ENCODE measurements around the gene NLGN2.
"Not testable (repeated sequence)": the region's sequence is repeated elsewhere in the genome, so short reads cannot be mapped to it uniquely, and the experiment has no call there.

Gene NLGN2

DNA sequence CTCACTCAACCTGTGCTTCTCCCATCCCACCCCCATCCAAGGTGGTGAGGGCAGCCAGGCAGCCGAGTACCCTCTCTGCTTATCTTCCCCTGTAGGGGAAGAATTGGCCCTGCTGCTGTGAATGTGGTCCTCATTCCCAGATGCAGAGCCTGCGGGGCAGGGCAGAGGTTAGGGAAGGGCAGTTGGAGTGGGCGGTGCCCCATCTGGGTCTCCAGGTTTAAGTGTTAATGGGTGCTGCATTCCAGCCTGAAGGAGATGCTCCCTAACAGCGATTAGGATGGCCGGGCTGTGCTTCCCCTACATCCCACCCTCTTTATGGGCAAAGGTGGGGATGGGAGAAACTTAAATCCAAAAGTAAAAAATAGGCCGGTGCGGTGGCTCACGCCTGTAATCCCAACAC is 40.6 kb upstream of the NLGN2 start:
- Histone ChIP-seq H3K9me2 (ENCODE audit: low read depth, low read length) (no peaks in the 10 kb centered on the region), H3K9me3 (ENCODE audit: low read length) (no peaks in the 10 kb centered on the region), H2AFZ (ENCODE audit: low read length) (no peak overlapping the region), H3K4me3 (ENCODE audit: low read depth, low read length, poor library complexity, severe bottlenecking) (no peak overlapping the region), H3K36me3 (ENCODE audit: insufficient read depth, low read length) (no peaks in the 10 kb centered on the region), H3F3A (ENCODE audit: insufficient read depth, low read length) (no peaks in the 10 kb centered on the region), H4K20me1 (ENCODE audit: insufficient read depth, low read length) (no peaks in the 10 kb centered on the region), H3K4me2 (ENCODE audit: low read length) (no peak overlapping the region), H3K9ac (ENCODE audit: low read length) (no peak overlapping the region), H3K27me3 (ENCODE audit: insufficient read depth, low read length) (0 out of 2 replicates have a peak, but pooled peaks cover 5% of the 10 kb centered on the region), H3K27ac (ENCODE audit: low read depth, low read length, poor library complexity, severe bottlenecking) (no peak overlapping the region), H3K79me2 (ENCODE audit: insufficient read depth, low read length) (no peaks in the 10 kb centered on the region), H3K4me1 (ENCODE audit: insufficient read depth, low read length, severe bottlenecking) (no peaks in the 10 kb centered on the region)
- no peak for TF ChIP-seq CTCF (IDR thresholded peaks at IDR 0.05; ENCODE audit: low read length)
- no peak for TF ChIP-seq EZH2 (IDR thresholded peaks at IDR 0.05; ENCODE audit: borderline replicate concordance, low read length)

DNA sequence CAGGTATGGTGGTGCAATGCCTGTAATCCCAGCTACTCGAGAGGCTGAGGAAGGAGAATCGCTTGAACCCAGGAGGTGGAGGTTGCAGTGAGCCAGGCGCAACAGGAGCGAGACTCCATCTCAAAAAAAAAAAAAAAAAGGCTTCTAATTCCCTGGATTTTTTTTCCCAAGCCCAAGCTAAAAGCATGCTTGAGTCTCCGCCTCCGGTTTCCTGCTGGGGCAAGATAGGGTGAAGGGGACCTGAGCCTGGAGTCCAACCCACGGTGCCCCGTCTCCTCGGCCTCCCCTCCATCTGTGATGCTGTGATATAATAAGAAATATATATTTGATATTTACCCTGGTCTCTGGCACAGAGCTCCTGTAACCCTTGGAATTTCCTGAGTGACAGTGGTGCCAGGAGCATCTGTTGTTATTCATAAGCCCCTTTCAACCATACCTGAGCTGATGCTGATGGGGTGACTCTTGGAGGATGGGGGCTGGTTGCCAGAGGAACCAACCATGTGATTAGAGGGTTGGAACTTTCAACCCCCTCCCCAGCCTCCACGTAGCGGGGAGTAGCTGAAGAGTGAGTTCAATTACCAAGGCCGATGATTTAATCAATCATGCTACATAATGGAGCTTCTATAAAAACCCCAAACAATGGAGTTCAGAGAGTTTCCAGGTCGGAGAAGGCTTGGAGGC is 39.6 kb upstream of the NLGN2 start:
- Histone ChIP-seq H3K4me3 (ENCODE audit: low read depth, low read length, poor library complexity, severe bottlenecking) (no peak overlapping the region), H3K27ac (ENCODE audit: low read depth, low read length, poor library complexity, severe bottlenecking) (no peak overlapping the region), H3K4me2 (ENCODE audit: low read length) (no peak overlapping the region), H4K20me1 (ENCODE audit: insufficient read depth, low read length) (no peaks in the 10 kb centered on the region), H3K9me3 (ENCODE audit: low read length) (no peaks in the 10 kb centered on the region), H3F3A (ENCODE audit: insufficient read depth, low read length) (no peaks in the 10 kb centered on the region), H3K36me3 (ENCODE audit: insufficient read depth, low read length) (no peaks in the 10 kb centered on the region), H3K79me2 (ENCODE audit: insufficient read depth, low read length) (no peaks in the 10 kb centered on the region), H2AFZ (ENCODE audit: low read length) (no peak overlapping the region), H3K4me1 (ENCODE audit: insufficient read depth, low read length, severe bottlenecking) (no peaks in the 10 kb centered on the region), H3K9ac (ENCODE audit: low read length) (no peak overlapping the region), H3K27me3 (ENCODE audit: insufficient read depth, low read length) (0 out of 2 replicates have a peak, but pooled peaks cover 2% of the 10 kb centered on the region), H3K9me2 (ENCODE audit: low read depth, low read length) (no peaks in the 10 kb centered on the region)
- no peak for TF ChIP-seq CTCF (IDR thresholded peaks at IDR 0.05; ENCODE audit: low read length)
- no peak for TF ChIP-seq EZH2 (IDR thresholded peaks at IDR 0.05; ENCODE audit: borderline replicate concordance, low read length)

DNA sequence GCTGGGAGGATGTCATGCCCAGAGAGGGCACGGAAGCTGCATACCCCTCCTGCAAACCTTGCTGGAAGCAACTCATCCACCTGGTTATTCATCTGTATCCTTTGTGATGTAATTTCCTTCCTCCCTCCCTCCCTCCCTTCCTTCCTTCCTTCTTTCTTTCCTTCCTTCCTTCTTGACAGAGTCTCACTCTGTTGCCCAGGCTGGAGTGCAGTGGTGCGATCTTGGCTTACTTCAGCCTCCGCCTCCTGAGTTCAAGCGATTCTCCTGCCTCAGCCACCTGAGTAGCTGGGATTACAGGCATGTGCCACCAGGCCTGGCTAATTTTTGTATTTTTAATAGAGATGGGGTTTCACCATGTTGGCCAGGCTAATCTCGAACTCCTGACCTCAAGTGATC is 39.0 kb upstream of the NLGN2 start:
- not testable (repeated sequence) for H3F3A ChIP-seq (ENCODE audit: insufficient read depth, low read length); H3K9me2 ChIP-seq (ENCODE audit: low read depth, low read length); H3K79me2 ChIP-seq (ENCODE audit: insufficient read depth, low read length); H4K20me1 ChIP-seq (ENCODE audit: insufficient read depth, low read length); H3K27me3 ChIP-seq (ENCODE audit: insufficient read depth, low read length); H3K9me3 ChIP-seq (ENCODE audit: low read length); H3K4me2 ChIP-seq (ENCODE audit: low read length); H3K27ac ChIP-seq (ENCODE audit: low read depth, low read length, poor library complexity, severe bottlenecking); H2AFZ ChIP-seq (ENCODE audit: low read length); H3K4me1 ChIP-seq (ENCODE audit: insufficient read depth, low read length, severe bottlenecking); H3K9ac ChIP-seq (ENCODE audit: low read length); H3K4me3 ChIP-seq (ENCODE audit: low read depth, low read length, poor library complexity, severe bottlenecking); H3K36me3 ChIP-seq (ENCODE audit: insufficient read depth, low read length)

- Histone ChIP-seq H3F3A (ENCODE audit: insufficient read depth, low read length) (no peaks in the 10 kb centered on the region), H3K4me1 (ENCODE audit: insufficient read depth, low read length, severe bottlenecking) (no peaks in the 10 kb centered on the region), H3K9ac (ENCODE audit: low read length) (no peak overlapping the region), H2AFZ (ENCODE audit: low read length) (no peak overlapping the region), H3K4me2 (ENCODE audit: low read length) (no peak overlapping the region), H3K79me2 (ENCODE audit: insufficient read depth, low read length) (no peaks in the 10 kb centered on the region), H3K9me2 (ENCODE audit: low read depth, low read length) (no peaks in the 10 kb centered on the region), H3K27me3 (ENCODE audit: insufficient read depth, low read length) (no peaks in the 10 kb centered on the region), H3K9me3 (ENCODE audit: low read length) (no peaks in the 10 kb centered on the region), H3K36me3 (ENCODE audit: insufficient read depth, low read length) (no peaks in the 10 kb centered on the region), H3K4me3 (ENCODE audit: low read depth, low read length, poor library complexity, severe bottlenecking) (no peak overlapping the region), H4K20me1 (ENCODE audit: insufficient read depth, low read length) (no peaks in the 10 kb centered on the region), H3K27ac (ENCODE audit: low read depth, low read length, poor library complexity, severe bottlenecking) (no peak overlapping the region)
- TF ChIP-seq CTCF (IDR thresholded peaks at IDR 0.05; ENCODE audit: low read length), result no peak
- no peak for TF ChIP-seq EZH2 (IDR thresholded peaks at IDR 0.05; ENCODE audit: borderline replicate concordance, low read length)
Observed at GRCh38 chr17:7369825-7370224, 37.8 kb upstream of the NLGN2 start.

All from OCI-LY1 (cell line).